ENCODE measurements around the gene GAB2. TPM values are rescaled to one million over a fixed set of nuclear protein-coding genes. Genes with fewer than 3 reads are reported as not detected.

GAB2 gene, protein sequence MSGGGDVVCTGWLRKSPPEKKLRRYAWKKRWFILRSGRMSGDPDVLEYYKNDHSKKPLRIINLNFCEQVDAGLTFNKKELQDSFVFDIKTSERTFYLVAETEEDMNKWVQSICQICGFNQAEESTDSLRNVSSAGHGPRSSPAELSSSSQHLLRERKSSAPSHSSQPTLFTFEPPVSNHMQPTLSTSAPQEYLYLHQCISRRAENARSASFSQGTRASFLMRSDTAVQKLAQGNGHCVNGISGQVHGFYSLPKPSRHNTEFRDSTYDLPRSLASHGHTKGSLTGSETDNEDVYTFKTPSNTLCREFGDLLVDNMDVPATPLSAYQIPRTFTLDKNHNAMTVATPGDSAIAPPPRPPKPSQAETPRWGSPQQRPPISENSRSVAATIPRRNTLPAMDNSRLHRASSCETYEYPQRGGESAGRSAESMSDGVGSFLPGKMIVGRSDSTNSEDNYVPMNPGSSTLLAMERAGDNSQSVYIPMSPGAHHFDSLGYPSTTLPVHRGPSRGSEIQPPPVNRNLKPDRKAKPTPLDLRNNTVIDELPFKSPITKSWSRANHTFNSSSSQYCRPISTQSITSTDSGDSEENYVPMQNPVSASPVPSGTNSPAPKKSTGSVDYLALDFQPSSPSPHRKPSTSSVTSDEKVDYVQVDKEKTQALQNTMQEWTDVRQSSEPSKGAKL
- total RNA-seq: 16.6 and 21.6 TPM in 2 replicates

DNA sequence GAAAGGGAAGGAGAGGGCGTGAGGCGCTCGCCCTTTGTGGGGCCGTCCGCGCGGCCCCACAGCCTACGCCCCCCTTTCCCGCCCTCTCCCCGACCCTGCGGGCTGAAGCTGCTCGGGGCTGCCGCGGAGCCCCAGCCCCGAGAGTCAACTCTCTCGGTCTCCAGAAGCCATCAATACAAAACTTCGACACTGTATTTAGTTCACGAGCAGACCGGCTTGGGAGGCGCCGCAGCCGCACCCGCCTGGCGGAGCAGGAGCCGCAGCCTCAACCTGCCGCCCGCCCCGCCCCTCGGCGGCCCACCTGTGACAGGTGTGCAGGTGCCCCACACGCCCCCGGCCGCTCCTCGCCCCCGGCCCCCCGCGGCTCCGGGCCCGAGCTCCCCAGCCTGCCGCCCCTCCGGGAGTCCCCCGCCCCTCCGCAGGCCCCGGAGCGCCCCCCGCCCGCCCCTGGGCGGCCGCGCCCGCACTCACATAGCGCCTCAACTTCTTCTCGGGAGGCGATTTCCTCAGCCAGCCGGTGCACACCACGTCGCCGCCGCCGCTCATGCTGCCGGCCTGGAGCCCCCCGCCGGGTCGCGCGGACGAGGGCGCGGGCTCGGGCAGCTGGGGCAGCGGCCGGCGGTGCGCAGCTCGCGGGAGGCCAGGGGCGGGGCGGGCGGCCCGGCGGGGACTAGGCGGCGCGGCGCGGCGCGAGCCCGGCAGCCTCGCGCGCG lies at the start of gene GAB2:
Gene GAB2 (minus strand): TSS at position 646 of the 713 bp plus-strand sequence. CDS start 100 bp downstream, at position 546.

GRCh38 chr11:78188286-78189173 lies 229.1 kb downstream of the GAB2 start, which contains the start of the genes KCTD21 and USP35:
Gene KCTD21, minus strand, starts transcription at chr11:78188626. Its CDS starts 14,072 bp downstream, at chr11:78174554.
Gene USP35, plus strand, starts transcription at chr11:78188919. Its CDS starts 7,327 bp downstream, at chr11:78196246.

Other genes with a start within 250 kb of the GAB2 start
- gene KCTD21, start 229.2 kb downstream of the GAB2 start, total RNA-seq: 3.8 and 3.9 TPM in 2 replicates
- 6.2 and 7.9 TPM in 2 replicates for gene USP35, start 228.9 kb downstream of the GAB2 start, total RNA-seq
- 21.4 and 23.3 TPM in 2 replicates for gene NARS2, start 157.0 kb upstream of the GAB2 start, total RNA-seq

Measured in epithelial cell of umbilical artery (primary cell).